Bone marrow (tissue), 2 donors: Measurements from ENCODE around the gene BANP.
"Not testable (repeated sequence)": the region's sequence is repeated elsewhere in the genome, so short reads cannot be mapped to it uniquely, and the experiment has no call there.

Source experiments
- DNase-seq, 2 donors: peaks; one replicate each; lab custom pipeline; 2025; lab: John Stamatoyannopoulos, UW

The BANP gene

GRCh38 chr16:88086571-88087516 is 135.6 kb downstream of the BANP start:
- DNase-seq, result no peak

- DNase-seq, result no peak
Measured at GRCh38 chr16:88087517-88087877, 136.3 kb downstream of the BANP start.

DNA sequence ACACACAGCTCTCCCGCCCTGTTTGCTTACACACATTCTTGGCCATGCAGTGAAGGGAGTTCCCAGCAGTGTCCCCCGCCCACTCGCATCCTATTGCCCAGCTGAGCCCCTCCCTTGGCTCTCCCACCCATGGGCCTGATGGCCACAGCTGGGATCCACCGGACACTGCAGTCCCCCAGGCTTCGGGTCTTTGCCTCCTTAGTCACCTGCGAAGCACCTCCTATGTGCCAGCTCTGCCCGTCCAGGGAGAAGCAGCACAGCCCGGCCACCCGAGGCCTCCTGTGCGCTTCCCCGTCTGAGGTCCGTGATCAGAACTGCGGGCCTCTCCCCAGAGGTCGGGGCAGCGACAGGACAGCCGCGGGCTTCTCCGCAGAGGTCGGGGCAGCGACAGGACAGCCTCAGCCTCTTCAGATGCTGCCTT is 136.9 kb downstream of the BANP start:
- DNase-seq, result no peak

GRCh38 chr16:88088611-88089010 is 137.4 kb downstream of the BANP start:
- DNase-seq, result not testable (repeated sequence)

DNA sequence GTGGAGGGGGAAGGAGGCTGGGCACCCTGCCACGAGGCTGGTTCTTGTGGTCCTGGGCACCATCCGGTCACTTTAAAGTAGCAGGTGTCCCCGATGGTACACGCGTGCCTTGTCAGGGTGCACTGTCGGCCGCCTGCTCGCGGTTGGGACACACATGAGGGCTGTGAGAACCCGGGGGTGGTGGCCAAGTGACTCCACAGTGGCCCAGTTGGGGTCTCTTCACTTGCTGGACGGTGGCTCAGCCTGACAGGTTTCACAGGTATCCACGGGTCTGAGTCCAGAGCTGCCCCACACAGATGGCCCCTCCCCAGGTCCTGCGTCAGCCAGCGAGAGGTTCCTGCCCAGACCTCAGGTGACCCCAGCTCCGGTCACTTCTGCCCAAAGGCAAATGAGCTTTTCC is 137.8 kb downstream of the BANP start:
- DNase-seq, result not testable (repeated sequence)

DNA sequence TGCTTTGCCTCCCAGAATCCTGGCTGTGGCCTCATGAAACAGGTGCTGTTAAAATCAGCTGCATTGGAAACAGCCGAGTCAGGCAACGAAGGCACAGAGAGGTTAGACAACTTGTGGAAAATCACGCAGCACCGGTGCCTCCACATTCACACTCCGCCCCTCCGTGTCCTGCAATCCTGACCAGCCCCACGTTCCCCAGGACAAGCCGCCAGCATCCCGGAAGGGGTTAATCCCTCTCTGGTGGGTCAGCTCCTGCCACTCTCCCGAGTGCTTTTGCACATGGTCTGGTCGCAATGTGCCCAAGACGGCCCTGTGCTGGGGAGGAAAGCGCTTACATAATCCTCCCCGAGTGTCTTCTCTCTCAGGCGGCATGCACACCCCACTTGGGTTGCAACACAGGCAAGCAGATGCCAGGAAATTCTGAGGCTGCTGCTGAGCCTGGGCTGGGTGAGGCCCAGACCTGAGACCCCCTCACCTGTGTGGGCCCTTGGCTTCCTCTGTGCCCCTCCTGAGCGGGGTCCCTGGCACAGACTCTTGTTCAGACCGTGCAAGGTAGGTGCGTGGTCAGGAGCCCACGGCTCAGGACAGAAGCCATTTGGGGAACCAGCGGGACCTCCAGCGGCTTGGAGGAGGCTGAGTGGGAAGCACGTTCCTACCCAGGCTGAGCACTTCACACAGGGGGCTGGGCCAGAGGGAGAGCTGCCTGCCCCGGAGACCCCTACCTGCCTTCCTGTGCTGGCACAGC is 138.6 kb downstream of the BANP start:
- peak in 1 of 2 donors; percentile 38 for DNase-seq

GRCh38 chr16:88090377-88091175 is 139.3 kb downstream of the BANP start:
- DNase-seq, result not testable (repeated sequence)

DNA sequence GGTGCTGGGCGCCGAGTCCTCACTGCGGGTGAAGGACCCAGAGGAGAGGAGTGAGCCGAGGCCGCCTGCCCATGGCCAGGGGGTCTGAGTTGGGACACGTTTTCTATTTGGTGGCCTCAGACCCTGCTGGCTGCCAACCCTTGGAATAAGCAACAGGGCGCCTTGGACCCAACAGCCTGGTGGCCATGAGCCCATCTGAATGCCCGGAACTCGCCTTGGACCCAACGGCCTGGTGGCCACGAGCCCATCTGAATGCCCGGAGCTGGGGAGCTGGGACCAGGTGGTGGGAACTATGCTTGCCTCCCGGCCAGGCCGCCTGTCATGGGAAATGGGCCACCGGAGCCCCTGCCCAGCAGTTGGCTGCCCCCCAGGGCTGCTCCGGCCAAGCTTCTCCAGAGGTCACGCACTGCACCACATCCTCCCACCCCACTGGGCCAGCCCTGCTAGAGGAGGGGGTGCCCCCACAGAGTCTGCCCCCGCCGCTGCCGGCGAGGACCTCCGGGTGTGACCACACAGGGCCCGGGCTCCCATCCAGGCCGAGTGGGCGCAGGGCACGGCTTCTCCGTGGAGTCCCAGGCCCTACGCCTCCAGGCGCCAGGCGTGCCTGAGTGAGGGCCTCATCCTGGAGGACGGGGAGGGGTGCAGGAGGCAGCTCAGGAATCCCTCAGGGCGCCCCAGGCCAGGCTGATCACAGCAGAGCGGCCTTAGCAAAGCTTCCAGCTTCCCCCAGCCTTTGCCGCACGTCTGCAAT is 140.2 kb downstream of the BANP start:
- DNase-seq, result not testable (repeated sequence)

- not testable (repeated sequence) for DNase-seq
Measured at GRCh38 chr16:88091972-88092302, 140.7 kb downstream of the BANP start.

DNA sequence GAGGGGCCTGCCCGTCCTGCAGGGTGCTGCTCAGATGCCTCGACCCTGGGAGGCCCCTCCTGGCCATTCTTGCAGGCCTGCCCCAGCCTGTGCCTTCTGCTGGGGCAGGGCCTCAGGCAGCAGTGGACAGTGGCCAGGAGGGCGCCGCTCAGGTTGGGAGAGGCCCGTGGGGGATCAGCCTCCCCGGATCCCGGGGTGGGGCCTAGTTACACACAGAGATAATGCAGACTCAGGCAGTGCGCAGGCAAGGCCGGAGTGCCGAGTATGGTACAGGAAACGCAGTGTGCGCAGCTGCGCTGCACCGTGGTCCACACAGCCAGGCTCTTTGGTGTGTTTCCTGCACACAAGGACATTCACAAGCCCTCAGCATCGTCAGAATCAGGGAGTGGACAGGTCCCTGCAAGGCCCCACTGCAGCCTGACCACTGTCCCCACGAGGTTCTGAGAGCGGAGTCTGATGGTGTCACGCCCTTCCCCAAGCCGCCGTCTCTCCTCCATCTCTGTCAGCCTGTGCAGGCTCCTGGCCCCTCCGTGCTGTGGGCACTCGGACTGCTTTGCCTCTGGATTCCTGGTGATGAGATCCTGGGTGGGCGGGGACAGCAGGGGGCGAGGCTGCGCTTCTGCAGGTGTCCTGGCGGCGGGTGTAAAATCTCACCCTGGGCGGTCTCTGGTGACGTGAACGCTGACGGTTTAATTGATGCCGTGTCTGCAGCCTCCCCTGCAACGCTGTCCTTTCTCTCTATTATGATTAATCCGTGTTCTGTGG is 141.7 kb downstream of the BANP start:
- DNase-seq, result not testable (repeated sequence)

DNA sequence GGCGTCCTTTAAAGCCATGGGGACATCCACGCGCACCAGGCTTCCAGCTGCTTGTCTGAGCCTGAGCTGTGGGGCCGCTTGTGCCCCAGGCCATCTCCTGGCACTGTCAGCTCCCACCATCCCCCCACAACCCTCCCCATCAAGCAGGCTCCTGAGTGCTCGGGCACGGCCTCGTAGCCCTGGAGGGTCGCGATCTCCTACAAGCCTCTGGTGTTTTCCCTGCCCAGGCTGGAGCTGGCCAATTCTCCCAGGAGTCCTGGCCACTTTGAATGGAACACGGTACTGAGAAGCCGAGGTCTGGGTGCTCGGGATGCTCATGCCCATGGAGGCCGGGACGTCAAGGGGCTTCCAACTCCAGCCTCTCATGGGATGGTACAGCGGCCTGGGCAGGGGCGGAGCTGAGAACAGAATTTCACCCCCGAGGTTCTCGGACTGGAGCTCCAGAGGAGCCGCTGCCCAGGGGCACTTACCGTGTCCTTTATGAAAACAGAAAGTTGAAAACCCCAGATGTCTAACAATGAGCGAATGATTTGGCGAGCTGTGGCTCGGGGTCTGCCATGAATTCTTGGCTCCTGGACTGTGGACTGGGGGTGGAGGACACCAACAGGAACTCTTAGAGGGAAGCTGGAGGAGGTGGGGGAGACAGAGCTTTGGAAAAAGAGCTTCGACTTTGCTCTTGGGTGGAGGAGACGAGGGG is 142.5 kb downstream of the BANP start:
- DNase-seq, result not testable (repeated sequence)

DNA sequence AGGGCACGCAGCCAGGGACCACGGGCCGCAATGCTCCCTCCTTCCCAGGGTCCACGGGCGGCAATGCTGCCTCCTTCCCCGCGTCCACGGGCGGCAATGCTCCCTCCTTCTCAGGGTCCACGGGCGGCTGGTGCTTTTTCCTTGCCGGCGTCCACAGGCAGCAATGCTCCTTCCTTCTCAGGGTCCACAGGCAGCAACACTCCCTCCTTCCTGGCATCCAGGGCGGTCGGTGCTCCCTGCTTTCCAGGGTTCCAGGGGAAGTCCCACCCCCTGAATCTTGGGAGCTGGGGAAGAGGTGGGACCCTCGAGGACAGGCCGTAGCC is 143.0 kb downstream of the BANP start:
- not testable (repeated sequence) for DNase-seq

GRCh38 chr16:88094900-88095299 is 143.7 kb downstream of the BANP start:
- not testable (repeated sequence) for DNase-seq

- DNase-seq, result not testable (repeated sequence)
Measured at GRCh38 chr16:88096659-88097058, 145.4 kb downstream of the BANP start.

DNA sequence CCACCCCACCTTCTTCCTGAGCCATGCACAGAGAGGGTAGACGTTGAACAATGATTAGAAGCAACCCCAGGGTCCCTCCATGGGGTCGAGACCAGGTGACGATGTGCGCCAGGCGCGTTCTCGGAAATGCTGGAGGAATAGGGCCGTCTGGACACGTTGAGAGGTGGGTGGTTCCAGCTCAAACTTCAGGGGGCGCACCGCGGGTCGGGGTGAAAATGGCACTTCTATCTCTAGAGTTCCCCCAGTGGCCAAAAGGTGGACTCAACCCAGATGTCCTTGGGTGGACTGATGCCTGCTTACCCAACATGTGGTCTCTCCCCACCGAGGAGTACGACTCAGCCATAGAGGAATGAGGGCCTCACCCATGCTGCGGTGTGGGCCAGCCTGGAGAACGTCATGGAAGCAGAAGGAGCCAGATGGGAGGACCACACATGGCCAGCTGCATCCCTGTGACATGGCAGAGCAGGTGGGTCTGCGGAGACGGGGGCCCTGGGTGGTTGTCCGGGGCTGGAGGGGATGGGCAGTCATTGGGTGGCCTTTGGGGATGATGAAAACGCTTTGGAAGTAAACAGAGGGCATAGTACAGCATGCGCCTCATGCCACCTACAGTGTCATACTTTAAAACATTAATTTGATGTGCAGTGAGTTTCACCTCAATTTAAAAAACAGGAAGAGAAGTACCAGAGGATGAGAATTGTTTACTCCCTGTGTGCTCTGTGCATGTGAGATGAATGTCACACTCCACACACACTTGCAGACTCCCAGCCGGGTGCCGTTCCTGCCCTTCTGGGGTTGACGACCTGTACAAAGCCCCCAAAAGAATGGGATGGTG is 147.7 kb downstream of the BANP start:
- DNase-seq, result not testable (repeated sequence)

- no peak for DNase-seq
Measured at GRCh38 chr16:88099563-88099890, 148.3 kb downstream of the BANP start.

DNA sequence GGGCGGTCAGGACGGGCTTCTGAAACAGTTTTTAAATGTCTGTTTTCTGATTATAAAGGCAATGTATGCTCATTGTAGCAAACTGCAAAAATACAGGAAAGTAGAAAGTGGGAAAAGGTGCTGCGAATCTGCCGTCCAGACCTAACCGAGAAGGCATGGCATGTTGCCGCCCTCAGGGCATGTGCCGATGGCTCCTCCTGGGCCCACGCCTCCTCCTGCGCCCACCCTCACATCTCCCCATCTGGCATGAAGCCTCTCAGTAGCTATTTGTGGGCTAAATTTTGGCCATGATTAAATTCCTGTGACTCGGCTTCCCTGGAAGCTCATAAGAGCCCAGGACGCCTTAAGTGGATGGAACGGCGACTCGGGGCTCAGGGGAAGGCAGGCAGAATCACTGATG is 148.7 kb downstream of the BANP start:
- DNase-seq, result not testable (repeated sequence)

DNA sequence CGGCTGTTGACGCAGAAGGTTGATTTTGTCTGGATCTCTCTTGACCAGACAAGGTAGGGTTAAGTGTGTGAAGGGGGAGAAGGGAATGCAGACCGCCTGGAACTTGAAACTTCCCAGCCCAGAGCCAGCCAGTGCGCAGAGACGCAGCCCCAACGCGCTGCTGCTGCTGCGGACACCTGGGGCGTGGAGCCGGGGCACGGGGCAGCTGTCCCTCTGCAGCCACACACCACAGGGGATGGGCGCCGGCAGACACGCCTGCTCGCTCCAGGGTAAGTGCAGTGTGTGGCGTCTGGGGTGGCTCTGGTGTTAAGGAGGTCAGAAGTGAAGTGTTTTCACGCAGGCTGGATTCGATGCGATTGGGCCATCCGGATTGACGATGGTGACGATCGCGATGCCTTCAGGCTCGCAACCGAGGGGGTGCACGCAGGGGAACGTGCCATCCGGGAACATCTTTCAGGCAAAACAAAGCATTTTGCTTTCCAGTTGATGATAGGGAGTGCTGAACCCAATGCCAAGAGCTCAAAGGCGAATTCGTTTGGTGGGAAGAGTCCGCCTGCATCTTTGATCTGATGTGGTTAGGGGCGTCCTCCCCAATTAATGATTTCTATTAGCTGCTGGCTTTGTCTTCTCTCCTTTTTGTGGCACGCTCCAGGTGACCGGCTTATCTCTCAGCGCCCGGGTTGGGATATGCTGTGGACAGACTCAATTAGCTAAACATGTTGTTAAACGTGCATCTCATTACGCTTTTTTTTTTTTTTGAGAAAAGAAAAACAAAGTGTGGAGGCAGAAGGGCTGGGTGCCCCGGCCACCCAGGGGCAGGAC is 149.8 kb downstream of the BANP start:
- not testable (repeated sequence) for DNase-seq
